ENCODE data around the gene NNMT. TPM values are rescaled to one million over a fixed set of nuclear protein-coding genes. Genes with fewer than 3 reads are reported as not detected.

NNMT gene
- total and polyA plus RNA-seq, 2 donors (not counting 3 experiments of a cell fraction or from before 2014, with no cell fraction given), result 330 to 454 TPM

GRCh38 chr11:114259551-114259983 lies 36.6 kb upstream of the NNMT start:
- Histone ChIP-seq H3K27me3 (ENCODE audit: control insufficient read depth in 2 of 2, insufficient read depth in 2 of 2, low read length in 2 of 2) (peaks cover 4 to 7% of the 10 kb centered on the region in 2 experiments), H2AFZ (ENCODE audit: low read depth, low read length) (no peak overlapping the region), H4K20me1 (replicated peaks; ENCODE audit: control insufficient read depth, extremely low read depth, insufficient read depth, low read length) (no peaks in the 10 kb centered on the region), H3K27ac (ENCODE audit: insufficient read depth, low read depth, low read length) (no peak overlapping the region), H3K4me3 (replicated peaks in 1 of 3; ENCODE audit: insufficient read depth in 1 of 3, low read depth in 1 of 3, low read length in 3 of 3) (no peak overlapping the region), H3K4me1 (ENCODE audit: control insufficient read depth, extremely low read depth, insufficient read depth, low read length) (no peaks in the 10 kb centered on the region), H3K79me2 (ENCODE audit: control insufficient read depth, insufficient read depth, low read length) (no peaks in the 10 kb centered on the region), H3K9ac (replicated peaks; ENCODE audit: extremely low read depth, insufficient read depth, low read length) (no peak overlapping the region), H3K36me3 (ENCODE audit: control insufficient read depth in 2 of 2, extremely low read depth in 1 of 2, insufficient read depth in 2 of 2, low read length in 2 of 2) (no peaks in the 10 kb centered on the region), H3K4me2 (ENCODE audit: insufficient read depth, low read length) (no peak overlapping the region), H3K9me3 (replicated peaks; ENCODE audit: control insufficient read depth, insufficient read depth, low read length) (no peaks in the 10 kb centered on the region), H3K9me1 (replicated peaks; ENCODE audit: control insufficient read depth, extremely low read depth, insufficient read depth, low read length) (no peaks in the 10 kb centered on the region)
- no TSS peak for BruUV-seq (replicated peaks)
- DNase-seq (ENCODE audit: low read depth, low spot score), result no peak
- TF ChIP-seq POLR2AphosphoS5 (IDR thresholded peaks at IDR 0.05; ENCODE audit: insufficient read depth, low read depth, low read length), result no peak
- no peak for TF ChIP-seq EZH2 (IDR thresholded peaks at IDR 0.05; ENCODE audit: borderline replicate concordance, low read depth, low read length, severe bottlenecking)
- no peak for TF ChIP-seq CTCF (IDR thresholded peaks at IDR 0.05; ENCODE audit: extremely low read depth in 1 of 2, insufficient read depth in 1 of 2, low read depth in 1 of 2, low read length in 2 of 2)
- no peak for TF ChIP-seq FOS (IDR thresholded peaks at IDR 0.05; ENCODE audit: borderline replicate concordance, insufficient read depth, low read length)
- TF ChIP-seq MAX (IDR thresholded peaks at IDR 0.05; ENCODE audit: insufficient read depth, insufficient read length), result no peak
- no peak for TF ChIP-seq MYC (IDR thresholded peaks at IDR 0.05; ENCODE audit: low read depth, low read length)
- TF ChIP-seq GATA2 (IDR thresholded peaks at IDR 0.05; ENCODE audit: insufficient read depth, insufficient read length, low read depth, low read length), result no peak
- TF ChIP-seq JUN (IDR thresholded peaks at IDR 0.05; ENCODE audit: borderline replicate concordance, insufficient read depth, insufficient read length, low read depth), result no peak
- no peak for TF ChIP-seq POLR2A (IDR thresholded peaks at IDR 0.05; ENCODE audit: low read depth, low read length)
- POLR2A ChIA-PET, result no interaction called here
- dilution Hi-C loops (cut with MboI; ENCODE audit: extremely low pct_ligation_motif_present, low sequenced_read_pairs), result loop anchor here (25.0 kb wide), 1 partner anchor 222 kb away; no protein-coding TSS in a partner anchor
- intact Hi-C loops (cut with micrococcal nuclease), result no loop called here
- CTCF ChIA-PET, result interaction anchor here (0.9 to 11.9 kb wide), 21 partner anchors 11 to 453 kb away, joined by 3 to 539 read pairs (median 31); partner anchors contain the start of genes HTR3A, HTR3B and ZBTB16
- no peak for FAIRE-seq

Data from endothelial cell of umbilical vein (primary cell).